ENCODE results near the gene ZNF827. TPM values are rescaled to one million over a fixed set of nuclear protein-coding genes. Genes with fewer than 3 reads are reported as not detected.
A peak's percentile ranks its signal among the peaks of the same experiment; 100 is the strongest.

ZNF827 gene
- total and polyA plus RNA-seq, 2 experiments from 2014 or later: 20.3 to 33.1 TPM

DNA sequence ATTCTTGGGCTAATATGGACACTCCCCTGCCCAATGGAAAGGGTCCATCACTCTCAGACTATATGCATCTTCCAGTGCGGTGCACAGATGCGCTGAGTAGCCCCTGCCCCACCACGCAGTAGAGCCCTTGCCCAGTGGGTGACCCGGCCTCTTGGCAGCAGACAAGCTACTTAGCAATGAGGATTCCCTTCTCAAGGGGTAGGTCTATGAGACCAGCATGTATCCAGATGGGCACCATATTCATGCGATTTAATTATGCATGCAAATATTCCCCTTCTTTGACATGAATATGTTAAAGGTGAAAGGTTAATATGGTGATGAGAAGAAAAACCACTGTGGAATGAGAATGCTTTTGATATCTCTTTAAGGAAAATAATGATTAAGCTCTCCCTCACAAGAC, 77.7 kb downstream of the ZNF827 start:
- H3K9me2 ChIP-seq (ENCODE audit: insufficient read depth): peaks cover 4% of the 10 kb centered on the region; the same call in 1 of the 2 replicates
- H3K4me3 ChIP-seq: no peak overlapping the region
- no peak overlapping the region for H3K4me2 ChIP-seq
- H3K27ac ChIP-seq (ENCODE audit: low read depth): 0 out of 2 replicates have a peak overlapping the region, but pooled peaks have one; percentile 33
- Mint-ChIP-seq H3K4me3 (no peak overlapping the region), H3K4me1 (peaks cover 48% of the 10 kb centered on the region), H3K27me3 (ENCODE audit: insufficient read depth, low read depth, poor library complexity) (peaks cover 1% of the 10 kb centered on the region), H3K9me3 (no peaks in the 10 kb centered on the region), H3K27ac (no peak overlapping the region), H3K36me3 (ENCODE audit: low read depth) (peaks cover 28% of the 10 kb centered on the region)
- no peaks in the 10 kb centered on the region for H4K20me1 ChIP-seq (replicated peaks; ENCODE audit: insufficient read depth)
- H3K79me2 ChIP-seq (replicated peaks; ENCODE audit: insufficient read depth): peaks cover 37% of the 10 kb centered on the region
- H3K27me3 ChIP-seq (ENCODE audit: insufficient read depth): no peaks in the 10 kb centered on the region
- no peak overlapping the region for H2AFZ ChIP-seq
- peaks cover 17% of the 10 kb centered on the region; the same call in 1 of the 2 replicates for H3K36me3 ChIP-seq (ENCODE audit: insufficient read depth)
- no peaks in the 10 kb centered on the region for H3F3A ChIP-seq (replicated peaks; ENCODE audit: low read depth)
- H3K4me1 ChIP-seq (ENCODE audit: insufficient read depth): peaks cover 30% of the 10 kb centered on the region
- DNase-seq (ENCODE audit: low spot score): no peak
- no peak for ATAC-seq
- TF ChIP-seq ZNF114 (CRISPR knock-in tag; IDR thresholded peaks at IDR 0.05) (no peak), POLR2AphosphoS5 (IDR thresholded peaks at IDR 0.05; ENCODE audit: low read depth) (no peak), EZH2phosphoT487 (IDR thresholded peaks at IDR 0.05; ENCODE audit: unreplicated experiment) (no peak), NANOG (IDR thresholded peaks at IDR 0.05; ENCODE audit: borderline replicate concordance) (no peak), JUNB (IDR thresholded peaks at IDR 0.05; ENCODE audit: unreplicated experiment) (no peak), EZH2 (IDR thresholded peaks at IDR 0.05; ENCODE audit: low read depth, unreplicated experiment) (no peak), STAT1 (IDR thresholded peaks at IDR 0.05; ENCODE audit: unreplicated experiment) (no peak), ZNF331 (CRISPR knock-in tag; IDR thresholded peaks at IDR 0.05; ENCODE audit: low read depth) (no peak), CREB1 (CRISPR knock-in tag; IDR thresholded peaks at IDR 0.05; ENCODE audit: low read depth) (no peak)
- TF ChIP-seq, protein P1, sequence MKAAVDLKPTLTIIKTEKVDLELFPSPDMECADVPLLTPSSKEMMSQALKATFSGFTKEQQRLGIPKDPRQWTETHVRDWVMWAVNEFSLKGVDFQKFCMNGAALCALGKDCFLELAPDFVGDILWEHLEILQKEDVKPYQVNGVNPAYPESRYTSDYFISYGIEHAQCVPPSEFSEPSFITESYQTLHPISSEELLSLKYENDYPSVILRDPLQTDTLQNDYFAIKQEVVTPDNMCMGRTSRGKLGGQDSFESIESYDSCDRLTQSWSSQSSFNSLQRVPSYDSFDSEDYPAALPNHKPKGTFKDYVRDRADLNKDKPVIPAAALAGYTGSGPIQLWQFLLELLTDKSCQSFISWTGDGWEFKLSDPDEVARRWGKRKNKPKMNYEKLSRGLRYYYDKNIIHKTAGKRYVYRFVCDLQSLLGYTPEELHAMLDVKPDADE (IDR thresholded peaks at IDR 0.05): no peak
- TF ChIP-seq, protein P2, sequence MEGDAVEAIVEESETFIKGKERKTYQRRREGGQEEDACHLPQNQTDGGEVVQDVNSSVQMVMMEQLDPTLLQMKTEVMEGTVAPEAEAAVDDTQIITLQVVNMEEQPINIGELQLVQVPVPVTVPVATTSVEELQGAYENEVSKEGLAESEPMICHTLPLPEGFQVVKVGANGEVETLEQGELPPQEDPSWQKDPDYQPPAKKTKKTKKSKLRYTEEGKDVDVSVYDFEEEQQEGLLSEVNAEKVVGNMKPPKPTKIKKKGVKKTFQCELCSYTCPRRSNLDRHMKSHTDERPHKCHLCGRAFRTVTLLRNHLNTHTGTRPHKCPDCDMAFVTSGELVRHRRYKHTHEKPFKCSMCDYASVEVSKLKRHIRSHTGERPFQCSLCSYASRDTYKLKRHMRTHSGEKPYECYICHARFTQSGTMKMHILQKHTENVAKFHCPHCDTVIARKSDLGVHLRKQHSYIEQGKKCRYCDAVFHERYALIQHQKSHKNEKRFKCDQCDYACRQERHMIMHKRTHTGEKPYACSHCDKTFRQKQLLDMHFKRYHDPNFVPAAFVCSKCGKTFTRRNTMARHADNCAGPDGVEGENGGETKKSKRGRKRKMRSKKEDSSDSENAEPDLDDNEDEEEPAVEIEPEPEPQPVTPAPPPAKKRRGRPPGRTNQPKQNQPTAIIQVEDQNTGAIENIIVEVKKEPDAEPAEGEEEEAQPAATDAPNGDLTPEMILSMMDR (conservative IDR thresholded peaks at IDR 0.05; ENCODE audit: low read depth in 2 of 2): no peak
- TF ChIP-seq, protein P3, sequence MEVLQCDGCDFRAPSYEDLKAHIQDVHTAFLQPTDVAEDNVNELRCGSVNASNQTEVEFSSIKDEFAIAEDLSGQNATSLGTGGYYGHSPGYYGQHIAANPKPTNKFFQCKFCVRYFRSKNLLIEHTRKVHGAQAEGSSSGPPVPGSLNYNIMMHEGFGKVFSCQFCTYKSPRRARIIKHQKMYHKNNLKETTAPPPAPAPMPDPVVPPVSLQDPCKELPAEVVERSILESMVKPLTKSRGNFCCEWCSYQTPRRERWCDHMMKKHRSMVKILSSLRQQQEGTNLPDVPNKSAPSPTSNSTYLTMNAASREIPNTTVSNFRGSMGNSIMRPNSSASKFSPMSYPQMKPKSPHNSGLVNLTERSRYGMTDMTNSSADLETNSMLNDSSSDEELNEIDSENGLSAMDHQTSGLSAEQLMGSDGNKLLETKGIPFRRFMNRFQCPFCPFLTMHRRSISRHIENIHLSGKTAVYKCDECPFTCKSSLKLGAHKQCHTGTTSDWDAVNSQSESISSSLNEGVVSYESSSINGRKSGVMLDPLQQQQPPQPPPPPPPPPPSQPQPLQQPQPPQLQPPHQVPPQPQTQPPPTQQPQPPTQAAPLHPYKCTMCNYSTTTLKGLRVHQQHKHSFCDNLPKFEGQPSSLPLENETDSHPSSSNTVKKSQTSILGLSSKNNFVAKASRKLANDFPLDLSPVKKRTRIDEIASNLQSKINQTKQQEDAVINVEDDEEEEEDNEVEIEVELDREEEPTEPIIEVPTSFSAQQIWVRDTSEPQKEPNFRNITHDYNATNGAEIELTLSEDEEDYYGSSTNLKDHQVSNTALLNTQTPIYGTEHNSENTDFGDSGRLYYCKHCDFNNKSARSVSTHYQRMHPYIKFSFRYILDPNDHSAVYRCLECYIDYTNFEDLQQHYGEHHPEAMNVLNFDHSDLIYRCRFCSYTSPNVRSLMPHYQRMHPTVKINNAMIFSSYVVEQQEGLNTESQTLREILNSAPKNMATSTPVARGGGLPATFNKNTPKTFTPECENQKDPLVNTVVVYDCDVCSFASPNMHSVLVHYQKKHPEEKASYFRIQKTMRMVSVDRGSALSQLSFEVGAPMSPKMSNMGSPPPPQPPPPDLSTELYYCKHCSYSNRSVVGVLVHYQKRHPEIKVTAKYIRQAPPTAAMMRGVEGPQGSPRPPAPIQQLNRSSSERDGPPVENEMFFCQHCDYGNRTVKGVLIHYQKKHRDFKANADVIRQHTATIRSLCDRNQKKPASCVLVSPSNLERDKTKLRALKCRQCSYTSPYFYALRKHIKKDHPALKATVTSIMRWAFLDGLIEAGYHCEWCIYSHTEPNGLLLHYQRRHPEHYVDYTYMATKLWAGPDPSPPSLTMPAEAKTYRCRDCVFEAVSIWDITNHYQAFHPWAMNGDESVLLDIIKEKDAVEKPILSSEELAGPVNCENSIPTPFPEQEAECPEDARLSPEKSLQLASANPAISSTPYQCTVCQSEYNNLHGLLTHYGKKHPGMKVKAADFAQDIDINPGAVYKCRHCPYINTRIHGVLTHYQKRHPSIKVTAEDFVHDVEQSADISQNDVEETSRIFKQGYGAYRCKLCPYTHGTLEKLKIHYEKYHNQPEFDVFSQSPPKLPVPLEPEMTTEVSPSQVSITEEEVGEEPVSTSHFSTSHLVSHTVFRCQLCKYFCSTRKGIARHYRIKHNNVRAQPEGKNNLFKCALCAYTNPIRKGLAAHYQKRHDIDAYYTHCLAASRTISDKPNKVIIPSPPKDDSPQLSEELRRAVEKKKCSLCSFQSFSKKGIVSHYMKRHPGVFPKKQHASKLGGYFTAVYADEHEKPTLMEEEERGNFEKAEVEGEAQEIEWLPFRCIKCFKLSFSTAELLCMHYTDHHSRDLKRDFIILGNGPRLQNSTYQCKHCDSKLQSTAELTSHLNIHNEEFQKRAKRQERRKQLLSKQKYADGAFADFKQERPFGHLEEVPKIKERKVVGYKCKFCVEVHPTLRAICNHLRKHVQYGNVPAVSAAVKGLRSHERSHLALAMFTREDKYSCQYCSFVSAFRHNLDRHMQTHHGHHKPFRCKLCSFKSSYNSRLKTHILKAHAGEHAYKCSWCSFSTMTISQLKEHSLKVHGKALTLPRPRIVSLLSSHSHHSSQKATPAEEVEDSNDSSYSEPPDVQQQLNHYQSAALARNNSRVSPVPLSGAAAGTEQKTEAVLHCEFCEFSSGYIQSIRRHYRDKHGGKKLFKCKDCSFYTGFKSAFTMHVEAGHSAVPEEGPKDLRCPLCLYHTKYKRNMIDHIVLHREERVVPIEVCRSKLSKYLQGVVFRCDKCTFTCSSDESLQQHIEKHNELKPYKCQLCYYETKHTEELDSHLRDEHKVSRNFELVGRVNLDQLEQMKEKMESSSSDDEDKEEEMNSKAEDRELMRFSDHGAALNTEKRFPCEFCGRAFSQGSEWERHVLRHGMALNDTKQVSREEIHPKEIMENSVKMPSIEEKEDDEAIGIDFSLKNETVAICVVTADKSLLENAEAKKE (CRISPR knock-in tag; IDR thresholded peaks at IDR 0.05): no peak
- TF ChIP-seq, protein P4, sequence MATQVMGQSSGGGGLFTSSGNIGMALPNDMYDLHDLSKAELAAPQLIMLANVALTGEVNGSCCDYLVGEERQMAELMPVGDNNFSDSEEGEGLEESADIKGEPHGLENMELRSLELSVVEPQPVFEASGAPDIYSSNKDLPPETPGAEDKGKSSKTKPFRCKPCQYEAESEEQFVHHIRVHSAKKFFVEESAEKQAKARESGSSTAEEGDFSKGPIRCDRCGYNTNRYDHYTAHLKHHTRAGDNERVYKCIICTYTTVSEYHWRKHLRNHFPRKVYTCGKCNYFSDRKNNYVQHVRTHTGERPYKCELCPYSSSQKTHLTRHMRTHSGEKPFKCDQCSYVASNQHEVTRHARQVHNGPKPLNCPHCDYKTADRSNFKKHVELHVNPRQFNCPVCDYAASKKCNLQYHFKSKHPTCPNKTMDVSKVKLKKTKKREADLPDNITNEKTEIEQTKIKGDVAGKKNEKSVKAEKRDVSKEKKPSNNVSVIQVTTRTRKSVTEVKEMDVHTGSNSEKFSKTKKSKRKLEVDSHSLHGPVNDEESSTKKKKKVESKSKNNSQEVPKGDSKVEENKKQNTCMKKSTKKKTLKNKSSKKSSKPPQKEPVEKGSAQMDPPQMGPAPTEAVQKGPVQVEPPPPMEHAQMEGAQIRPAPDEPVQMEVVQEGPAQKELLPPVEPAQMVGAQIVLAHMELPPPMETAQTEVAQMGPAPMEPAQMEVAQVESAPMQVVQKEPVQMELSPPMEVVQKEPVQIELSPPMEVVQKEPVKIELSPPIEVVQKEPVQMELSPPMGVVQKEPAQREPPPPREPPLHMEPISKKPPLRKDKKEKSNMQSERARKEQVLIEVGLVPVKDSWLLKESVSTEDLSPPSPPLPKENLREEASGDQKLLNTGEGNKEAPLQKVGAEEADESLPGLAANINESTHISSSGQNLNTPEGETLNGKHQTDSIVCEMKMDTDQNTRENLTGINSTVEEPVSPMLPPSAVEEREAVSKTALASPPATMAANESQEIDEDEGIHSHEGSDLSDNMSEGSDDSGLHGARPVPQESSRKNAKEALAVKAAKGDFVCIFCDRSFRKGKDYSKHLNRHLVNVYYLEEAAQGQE (IDR thresholded peaks at IDR 0.05; ENCODE audit: unreplicated experiment): no peak

All from GM23338 (cell line).